Bronchial epithelial cell (primary cell): ENCODE measurements around the gene LMLN. TPM values are rescaled to one million over a fixed set of nuclear protein-coding genes. Genes with fewer than 3 reads are reported as not detected.
"Not testable (repeated sequence)": the region's sequence is repeated elsewhere in the genome, so short reads cannot be mapped to it uniquely, and the experiment has no call there.

Experiments used
- DNase-seq: peaks from one replicate; pipeline ENCODE4 v3.0.0-alpha.2; 2010; ENCODE audit warnings: low read depth
- FAIRE-seq: peaks from 2 replicates; lab custom pipeline; 2011; peaks lifted over from hg19 to GRCh38; lab: Jason Lieb, UNC
- H3K27me3 ChIP-seq: 2 replicates; pipeline ENCODE4 v1.5.1; 2011; ENCODE audit warnings: low read length; ENCODE audit not compliant: control insufficient read depth, insufficient read depth
- H3K36me3 ChIP-seq: 2 replicates; pipeline ENCODE4 v1.5.1; 2011; ENCODE audit warnings: low read length; ENCODE audit not compliant: control insufficient read depth, insufficient read depth
- H3K4me3 ChIP-seq: 2 replicates; pipeline ENCODE4 v1.5.1; 2011; ENCODE audit warnings: mild to moderate bottlenecking, low read depth, low read length, control low read depth
- CTCF ChIP-seq: IDR thresholded peaks from 2 replicates; pipeline ENCODE4 v1.5.1; 2011; ENCODE audit warnings: mild to moderate bottlenecking, moderate library complexity, low read length, control low read depth, inconsistent platforms; ENCODE audit not compliant: insufficient read depth, severe bottlenecking
- total RNA-seq: library from RNA; depleted of rRNA; stranded (reverse); fragments of >200 nt; gene quantifications from 2 replicates; pipeline ENCODE4 v1.2.1, GENCODE V29; 2014

The LMLN gene
- total RNA-seq, 1 donor from 2014 or later = 3.9 TPM

GRCh38 chr3:197960694-197961581 is 921 bp downstream of the LMLN start:
- H3K36me3 ChIP-seq = peaks cover under 1% of the 10 kb centered on the region
- H3K27me3 ChIP-seq = no peaks in the 10 kb centered on the region
- DNase-seq (peak; percentile 53), FAIRE-seq (no peak)
- TF ChIP-seq CTCF = no peak
- peak overlapping the region; percentile 70 for H3K4me3 ChIP-seq

GRCh38 chr3:197961582-197961945 is 1.5 kb downstream of the LMLN start:
- no peak overlapping the region for H3K4me3 ChIP-seq
- FAIRE-seq = no peak

GRCh38 chr3:197963019-197963637 is 3.1 kb downstream of the LMLN start:
- no peak for FAIRE-seq
- Histone ChIP-seq H3K36me3 (no peaks in the 10 kb centered on the region), H3K4me3 (no peak overlapping the region), H3K27me3 (no peaks in the 10 kb centered on the region)
- no peak for TF ChIP-seq CTCF
- no peak for DNase-seq

More at GRCh38 chr3:197961582-197961945, 1.5 kb downstream of the LMLN start:
- DNase-seq = no peak
- no peaks in the 10 kb centered on the region for H3K36me3 ChIP-seq
- H3K27me3 ChIP-seq = no peaks in the 10 kb centered on the region
- TF ChIP-seq CTCF = no peak

GRCh38 chr3:197967337-197967989 is 7.4 kb downstream of the LMLN start:
- FAIRE-seq, H3K36me3 ChIP-seq, DNase-seq, H3K4me3 ChIP-seq, H3K27me3 ChIP-seq: not testable (repeated sequence)

DNA sequence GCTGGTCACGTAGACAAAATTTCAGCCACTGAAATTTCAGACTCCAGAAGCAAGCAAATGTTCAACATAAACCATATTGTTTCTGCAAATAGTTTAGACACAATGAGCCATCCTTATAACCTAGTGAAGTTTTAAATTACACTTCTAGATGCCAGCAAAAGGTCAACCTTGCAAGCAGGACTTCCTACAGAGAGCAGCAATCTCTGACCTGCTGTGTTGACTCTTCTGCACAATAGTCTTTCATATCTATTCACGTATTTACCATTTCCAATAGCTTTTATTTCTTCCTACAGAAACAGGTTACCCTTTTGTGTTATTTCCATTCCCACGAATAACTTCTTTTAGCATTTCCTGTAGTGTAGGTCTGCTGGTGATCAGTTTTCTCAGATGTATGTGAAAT is 10.6 kb downstream of the LMLN start:
- no peak for DNase-seq
- Histone ChIP-seq H3K27me3 (no peaks in the 10 kb centered on the region), H3K36me3 (no peaks in the 10 kb centered on the region), H3K4me3 (no peak overlapping the region)
- FAIRE-seq = no peak
- no peak for TF ChIP-seq CTCF

DNA sequence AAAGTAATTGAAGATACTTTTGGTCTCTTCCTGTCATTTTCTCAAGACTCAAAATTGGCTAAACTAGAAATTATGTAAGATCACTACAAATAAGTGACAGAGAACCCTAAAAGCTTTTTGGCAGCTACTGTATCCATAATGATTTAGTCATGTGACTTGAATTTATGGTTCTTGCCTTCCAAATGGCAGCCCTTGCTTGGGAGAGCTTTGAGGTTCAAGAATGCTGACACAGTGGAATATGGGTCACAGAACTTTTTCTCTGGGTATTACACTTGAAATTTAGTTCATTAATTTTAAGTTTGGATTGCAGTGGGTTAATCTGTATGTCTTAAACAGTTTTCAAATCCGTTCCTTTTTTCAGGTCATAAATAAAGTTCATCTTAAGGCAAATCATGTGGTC is 14.0 kb downstream of the LMLN start:
- FAIRE-seq (no peak), DNase-seq (no peak)
- Histone ChIP-seq H3K4me3 (no peak overlapping the region), H3K27me3 (no peaks in the 10 kb centered on the region), H3K36me3 (no peaks in the 10 kb centered on the region)
- no peak for TF ChIP-seq CTCF
